ENCODE results near the gene ITGB3BP.

DNA sequence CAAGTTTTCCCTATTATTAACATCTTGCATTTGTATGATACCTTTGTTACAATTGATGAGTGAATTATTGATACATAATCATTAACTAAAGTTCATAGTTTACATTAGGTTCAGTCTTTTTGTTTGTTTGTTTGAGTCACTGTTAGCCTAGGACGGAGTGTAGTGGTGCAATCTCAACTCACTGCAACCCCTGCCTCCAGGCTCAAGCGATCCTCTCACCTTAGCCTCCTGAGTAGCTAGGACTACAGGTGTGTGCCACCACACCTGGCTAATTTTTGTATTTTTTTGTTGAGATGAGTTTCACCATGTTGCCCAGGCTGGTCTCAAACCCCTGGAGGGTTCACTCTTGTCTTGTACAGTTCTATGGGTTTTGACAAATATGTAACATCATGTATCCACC is 36.3 kb upstream of the ITGB3BP start:
- no peak for TF ChIP-seq EZH2 (IDR thresholded peaks at IDR 0.05)
- TF ChIP-seq, protein P1, sequence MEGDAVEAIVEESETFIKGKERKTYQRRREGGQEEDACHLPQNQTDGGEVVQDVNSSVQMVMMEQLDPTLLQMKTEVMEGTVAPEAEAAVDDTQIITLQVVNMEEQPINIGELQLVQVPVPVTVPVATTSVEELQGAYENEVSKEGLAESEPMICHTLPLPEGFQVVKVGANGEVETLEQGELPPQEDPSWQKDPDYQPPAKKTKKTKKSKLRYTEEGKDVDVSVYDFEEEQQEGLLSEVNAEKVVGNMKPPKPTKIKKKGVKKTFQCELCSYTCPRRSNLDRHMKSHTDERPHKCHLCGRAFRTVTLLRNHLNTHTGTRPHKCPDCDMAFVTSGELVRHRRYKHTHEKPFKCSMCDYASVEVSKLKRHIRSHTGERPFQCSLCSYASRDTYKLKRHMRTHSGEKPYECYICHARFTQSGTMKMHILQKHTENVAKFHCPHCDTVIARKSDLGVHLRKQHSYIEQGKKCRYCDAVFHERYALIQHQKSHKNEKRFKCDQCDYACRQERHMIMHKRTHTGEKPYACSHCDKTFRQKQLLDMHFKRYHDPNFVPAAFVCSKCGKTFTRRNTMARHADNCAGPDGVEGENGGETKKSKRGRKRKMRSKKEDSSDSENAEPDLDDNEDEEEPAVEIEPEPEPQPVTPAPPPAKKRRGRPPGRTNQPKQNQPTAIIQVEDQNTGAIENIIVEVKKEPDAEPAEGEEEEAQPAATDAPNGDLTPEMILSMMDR (IDR thresholded peaks at IDR 0.05) = no peak
- TF ChIP-seq EZH2phosphoT487 (IDR thresholded peaks at IDR 0.05) = no peak
